Endothelial cell of umbilical vein (primary cell): Measurements from ENCODE around the gene ZNF844. TPM values are rescaled to one million over a fixed set of nuclear protein-coding genes. Genes with fewer than 3 reads are reported as not detected.

Source experiments
- BruUV-seq: library from RNA; stranded (reverse); fragments of 400-500 nt; replicated peaks from 2 replicates; lab custom pipeline; 2021; lab: Mats Ljungman, UMichigan
- CTCF ChIA-PET: fragments of 300-600, 350-600 bp; sonication (Branson Sonifier 250); formaldehyde crosslinking; loops from one replicate; lab custom pipeline; 2021; ENCODE audit warnings: antibody characterized with exemption, inconsistent platforms; lab: Charles Lee
- POLR2A ChIA-PET: fragments of 300-600, 350-600 bp; sonication (Branson Sonifier 250); formaldehyde crosslinking; loops from one replicate; lab custom pipeline; 2021; ENCODE audit warnings: antibody characterized with exemption, inconsistent platforms; lab: Charles Lee
- DNase-seq: peaks from one replicate; pipeline ENCODE4 v3.0.0-alpha.2; 2011; ENCODE audit warnings: low read depth, low spot score
- FAIRE-seq: peaks from 2 replicates; lab custom pipeline; 2011; peaks lifted over from hg19 to GRCh38; lab: Jason Lieb, UNC
- H2AFZ ChIP-seq: 2 replicates; pipeline ENCODE4 v1.6.0; 2012; ENCODE audit warnings: low read depth, low read length, control low read depth, inconsistent platforms
- H3K27ac ChIP-seq: 2 replicates; pipeline ENCODE4 v1.5.1; 2011; ENCODE audit warnings: low read depth, mild to moderate bottlenecking, control low read depth, low read length, moderate library complexity; ENCODE audit not compliant: insufficient read depth
- H3K27me3 ChIP-seq, 2 experiments: 2 replicates each; pipeline versions ENCODE4 v1.6.0 to v1.6.1; 2011; ENCODE audit warnings: low read length in 2 of 2, mixed read lengths in 1 of 2; ENCODE audit not compliant: control insufficient read depth in 2 of 2, insufficient read depth in 2 of 2
- H3K36me3 ChIP-seq, 2 experiments: 2 replicates in 1 of 2; 3 replicates in 1 of 2; pipeline ENCODE4 v1.5.1; 2011; ENCODE audit warnings: low read length in 2 of 2, mild to moderate bottlenecking in 1 of 2, moderate library complexity in 1 of 2; ENCODE audit not compliant: control insufficient read depth in 2 of 2, insufficient read depth in 2 of 2; ENCODE audit errors: extremely low read depth in 1 of 2
- H3K4me1 ChIP-seq: 3 replicates; pipeline ENCODE4 v1.5.1; 2011; ENCODE audit warnings: mild to moderate bottlenecking, low read length; ENCODE audit not compliant: control insufficient read depth, insufficient read depth; ENCODE audit errors: extremely low read depth
- H3K4me2 ChIP-seq: 2 replicates; pipeline ENCODE4 v1.6.1; 2011; ENCODE audit warnings: low read length, control low read depth, mixed read lengths; ENCODE audit not compliant: insufficient read depth
- H3K4me3 ChIP-seq, 3 experiments: fragments of 200-600 bp in 1 of 3; sonication (generic), shearing (Covaris generic) in 1 of 3; replicated peaks in 1 of 3; 2 replicates each; pipeline ENCODE4 v1.5.1; 2011 to 2016; ENCODE audit warnings: control low read depth in 3 of 3, low read length in 3 of 3, mild to moderate bottlenecking in 2 of 3, inconsistent platforms in 1 of 3, low read depth in 1 of 3, moderate library complexity in 1 of 3; ENCODE audit not compliant: insufficient read depth in 1 of 3
- H3K79me2 ChIP-seq: 2 replicates; pipeline ENCODE4 v1.6.0; 2012; ENCODE audit warnings: low read length, inconsistent platforms; ENCODE audit not compliant: control insufficient read depth, insufficient read depth
- H3K9ac ChIP-seq: replicated peaks from 2 replicates; pipeline ENCODE3; 2011; ENCODE audit warnings: low read length, control low read depth; ENCODE audit not compliant: insufficient read depth; ENCODE audit errors: extremely low read depth
- H3K9me1 ChIP-seq: replicated peaks from 3 replicates; pipeline ENCODE4 v1.6.0; 2011; ENCODE audit warnings: mild to moderate bottlenecking, low read length; ENCODE audit not compliant: control insufficient read depth, insufficient read depth; ENCODE audit errors: extremely low read depth
- H3K9me3 ChIP-seq: replicated peaks from 2 replicates; pipeline ENCODE4 v1.5.1; 2012; ENCODE audit warnings: low read length, inconsistent platforms; ENCODE audit not compliant: control insufficient read depth, insufficient read depth
- H4K20me1 ChIP-seq: replicated peaks from 2 replicates; pipeline ENCODE3; 2011; ENCODE audit warnings: mild to moderate bottlenecking, low read length; ENCODE audit not compliant: control insufficient read depth, insufficient read depth; ENCODE audit errors: extremely low read depth
- EZH2 ChIP-seq: IDR thresholded peaks from 2 replicates; pipeline ENCODE4 v1.6.1; 2012; ENCODE audit warnings: borderline replicate concordance, low read depth, mild to moderate bottlenecking, moderate library complexity, low read length, inconsistent platforms; ENCODE audit not compliant: severe bottlenecking
- FOS ChIP-seq: IDR thresholded peaks from 2 replicates; pipeline ENCODE4 v1.6.1; 2011; ENCODE audit warnings: mild to moderate bottlenecking, low read length, moderate library complexity, borderline replicate concordance; ENCODE audit not compliant: insufficient read depth
- GATA2 ChIP-seq: IDR thresholded peaks from 2 replicates; pipeline ENCODE4 v1.7.0; 2011; ENCODE audit warnings: low read depth, mild to moderate bottlenecking, moderate library complexity, mixed read lengths, low read length; ENCODE audit not compliant: insufficient read length, insufficient read depth
- JUN ChIP-seq: IDR thresholded peaks from 2 replicates; pipeline ENCODE4 v1.6.1; 2011; ENCODE audit warnings: borderline replicate concordance, low read depth; ENCODE audit not compliant: insufficient read length, insufficient read depth
- MYC ChIP-seq: IDR thresholded peaks from one replicate; pipeline ENCODE4 v1.6.1; 2011; ENCODE audit warnings: mild to moderate bottlenecking, low read depth, low read length
- POLR2A ChIP-seq: IDR thresholded peaks from 2 replicates; pipeline ENCODE4 v1.6.1; 2012; ENCODE audit warnings: low read depth, mild to moderate bottlenecking, control low read depth, low read length
- POLR2AphosphoS5 ChIP-seq: IDR thresholded peaks from 2 replicates; pipeline ENCODE4 v1.6.1; 2012; ENCODE audit warnings: low read depth, mild to moderate bottlenecking, control low read depth, low read length, moderate library complexity; ENCODE audit not compliant: insufficient read depth
- dilution Hi-C: fragments of 300-500 bp; cut with MboI; formaldehyde crosslinking; loops from one replicate; pipeline ENCODE4 v1.15.0; 2019; ENCODE audit warnings: low sequenced_read_pairs; ENCODE audit not compliant: extremely low pct_ligation_motif_present
- intact Hi-C: fragments of 100-400 bp; cut with micrococcal nuclease; formaldehyde crosslinking; loops from one replicate; pipeline ENCODE4 v1.10.0; 2022
- polyA plus RNA-seq, 4 experiments: library from polyadenylated mRNA; depleted of rRNA in 3 of 4; stranded (reverse) in 3 of 4; unstranded in 1 of 4; fragments of >200 nt; gene quantifications; 2 replicates each; pipeline versions ENCODE4 v1.2.1 to v1.2.3, GENCODE V29; 2011 to 2012; ENCODE audit warnings: missing spikeins in 1 of 4
- total RNA-seq: library from RNA; stranded (reverse); gene quantifications from 2 replicates; pipeline ENCODE4 v1.2.3, GENCODE V29; 2021
- TF ChIP-seq, protein P1 (sequence below), 2 donors: IDR thresholded peaks; 1 replicate in 1 of 2; 2 replicates in 1 of 2; pipeline ENCODE4 v1.5.1; 2011; ENCODE audit warnings: low read length in 2 of 2, mild to moderate bottlenecking in 2 of 2, moderate library complexity in 2 of 2, control low read depth in 1 of 2, inconsistent platforms in 1 of 2, low read depth in 1 of 2; ENCODE audit not compliant: insufficient read depth in 1 of 2; ENCODE audit errors: extremely low read depth in 1 of 2
- TF ChIP-seq, protein P2 (sequence below): IDR thresholded peaks from 2 replicates; pipeline ENCODE4 v1.6.1; 2011; ENCODE audit not compliant: insufficient read depth, insufficient read length

Gene ZNF844
- total and polyA plus RNA-seq, 2 donors (not counting 3 experiments of a cell fraction or from before 2014, with no cell fraction given), result 0.90 to 3.8 TPM

GRCh38 chr19:12093777-12094176, 29.2 kb downstream of the ZNF844 start:
- no TSS peak for BruUV-seq
- Histone ChIP-seq H3K4me1 (peaks cover 3% of the 10 kb centered on the region), H3K79me2 (no peaks in the 10 kb centered on the region), H3K27ac (no peak overlapping the region), H3K4me2 (no peak overlapping the region), H3K4me3 (no peak overlapping the region), H4K20me1 (no peaks in the 10 kb centered on the region), H3K36me3 (no peaks in the 10 kb centered on the region), H3K9ac (no peak overlapping the region), H2AFZ (no peak overlapping the region), H3K27me3 (no peaks in the 10 kb centered on the region), H3K9me3 (no peaks in the 10 kb centered on the region), H3K9me1 (no peaks in the 10 kb centered on the region)
- intact Hi-C loops (no loop called here), dilution Hi-C loops (no loop called here)
- FAIRE-seq (no peak), DNase-seq (no peak)
- TF ChIP-seq MYC, result no peak
- CTCF ChIA-PET, result no interaction called here
- POLR2A ChIA-PET, result no interaction called here

DNA sequence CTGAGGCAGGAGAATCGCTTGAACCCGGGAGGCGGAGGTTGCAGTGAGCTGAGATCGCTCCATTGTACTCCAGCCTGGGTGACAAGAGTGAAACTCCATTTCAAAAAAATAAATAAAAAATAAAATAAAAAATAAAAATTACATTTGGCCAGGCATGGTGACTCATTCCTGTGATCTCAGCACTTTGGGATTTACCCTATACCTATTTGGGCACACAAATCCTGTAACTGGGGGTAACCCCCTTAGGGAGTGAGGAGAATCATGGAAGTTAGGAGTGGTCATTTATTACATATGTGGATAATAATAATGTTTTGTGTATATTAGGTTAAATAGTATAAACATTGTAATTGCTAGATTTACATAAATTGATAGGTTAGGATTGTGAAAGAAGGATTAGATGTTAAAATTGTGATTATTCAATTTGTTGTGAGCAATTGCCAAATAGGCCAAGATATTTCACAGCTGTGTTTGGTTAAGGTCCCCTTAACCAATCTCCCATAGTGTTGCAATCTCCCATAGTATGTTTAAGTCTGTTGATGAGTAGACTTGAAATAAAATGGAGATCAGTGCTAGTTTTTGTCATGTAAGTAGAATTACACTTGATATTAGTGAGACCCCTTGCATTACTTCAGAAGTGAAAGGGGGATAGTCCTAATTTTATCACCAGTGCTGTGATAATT, 30.7 kb downstream of the ZNF844 start:
- POLR2A ChIA-PET, result no interaction called here
- FAIRE-seq (no peak), DNase-seq (no peak)

More for the DNA sequence above, 30.7 kb downstream of the ZNF844 start:
- Histone ChIP-seq H3K9me3 (no peaks in the 10 kb centered on the region), H3K27ac (no peak overlapping the region), H3K9me1 (no peaks in the 10 kb centered on the region), H3K36me3 (no peaks in the 10 kb centered on the region), H3K4me1 (peaks cover 3% of the 10 kb centered on the region), H2AFZ (no peak overlapping the region), H4K20me1 (no peaks in the 10 kb centered on the region), H3K79me2 (no peaks in the 10 kb centered on the region), H3K27me3 (no peaks in the 10 kb centered on the region), H3K4me2 (no peak overlapping the region), H3K9ac (no peak overlapping the region), H3K4me3 (no peak overlapping the region)
- dilution Hi-C loops, result no loop called here
- TF ChIP-seq GATA2 (no peak), EZH2 (no peak), MYC (no peak), FOS (no peak), JUN (no peak), POLR2A (no peak), POLR2AphosphoS5 (no peak)
- TF ChIP-seq, protein P1, sequence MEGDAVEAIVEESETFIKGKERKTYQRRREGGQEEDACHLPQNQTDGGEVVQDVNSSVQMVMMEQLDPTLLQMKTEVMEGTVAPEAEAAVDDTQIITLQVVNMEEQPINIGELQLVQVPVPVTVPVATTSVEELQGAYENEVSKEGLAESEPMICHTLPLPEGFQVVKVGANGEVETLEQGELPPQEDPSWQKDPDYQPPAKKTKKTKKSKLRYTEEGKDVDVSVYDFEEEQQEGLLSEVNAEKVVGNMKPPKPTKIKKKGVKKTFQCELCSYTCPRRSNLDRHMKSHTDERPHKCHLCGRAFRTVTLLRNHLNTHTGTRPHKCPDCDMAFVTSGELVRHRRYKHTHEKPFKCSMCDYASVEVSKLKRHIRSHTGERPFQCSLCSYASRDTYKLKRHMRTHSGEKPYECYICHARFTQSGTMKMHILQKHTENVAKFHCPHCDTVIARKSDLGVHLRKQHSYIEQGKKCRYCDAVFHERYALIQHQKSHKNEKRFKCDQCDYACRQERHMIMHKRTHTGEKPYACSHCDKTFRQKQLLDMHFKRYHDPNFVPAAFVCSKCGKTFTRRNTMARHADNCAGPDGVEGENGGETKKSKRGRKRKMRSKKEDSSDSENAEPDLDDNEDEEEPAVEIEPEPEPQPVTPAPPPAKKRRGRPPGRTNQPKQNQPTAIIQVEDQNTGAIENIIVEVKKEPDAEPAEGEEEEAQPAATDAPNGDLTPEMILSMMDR (IDR thresholded peaks at IDR 0.05; ENCODE audit: extremely low read depth in 1 of 2, insufficient read depth in 1 of 2, low read depth in 1 of 2, low read length in 2 of 2), result no peak
- TF ChIP-seq, protein P2, sequence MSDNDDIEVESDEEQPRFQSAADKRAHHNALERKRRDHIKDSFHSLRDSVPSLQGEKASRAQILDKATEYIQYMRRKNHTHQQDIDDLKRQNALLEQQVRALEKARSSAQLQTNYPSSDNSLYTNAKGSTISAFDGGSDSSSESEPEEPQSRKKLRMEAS, result no peak
- CTCF ChIA-PET, result no interaction called here
- no TSS peak for BruUV-seq
- intact Hi-C loops, result no loop called here
